ENCODE data around the gene COL6A1.

COL6A1 gene

DNA sequence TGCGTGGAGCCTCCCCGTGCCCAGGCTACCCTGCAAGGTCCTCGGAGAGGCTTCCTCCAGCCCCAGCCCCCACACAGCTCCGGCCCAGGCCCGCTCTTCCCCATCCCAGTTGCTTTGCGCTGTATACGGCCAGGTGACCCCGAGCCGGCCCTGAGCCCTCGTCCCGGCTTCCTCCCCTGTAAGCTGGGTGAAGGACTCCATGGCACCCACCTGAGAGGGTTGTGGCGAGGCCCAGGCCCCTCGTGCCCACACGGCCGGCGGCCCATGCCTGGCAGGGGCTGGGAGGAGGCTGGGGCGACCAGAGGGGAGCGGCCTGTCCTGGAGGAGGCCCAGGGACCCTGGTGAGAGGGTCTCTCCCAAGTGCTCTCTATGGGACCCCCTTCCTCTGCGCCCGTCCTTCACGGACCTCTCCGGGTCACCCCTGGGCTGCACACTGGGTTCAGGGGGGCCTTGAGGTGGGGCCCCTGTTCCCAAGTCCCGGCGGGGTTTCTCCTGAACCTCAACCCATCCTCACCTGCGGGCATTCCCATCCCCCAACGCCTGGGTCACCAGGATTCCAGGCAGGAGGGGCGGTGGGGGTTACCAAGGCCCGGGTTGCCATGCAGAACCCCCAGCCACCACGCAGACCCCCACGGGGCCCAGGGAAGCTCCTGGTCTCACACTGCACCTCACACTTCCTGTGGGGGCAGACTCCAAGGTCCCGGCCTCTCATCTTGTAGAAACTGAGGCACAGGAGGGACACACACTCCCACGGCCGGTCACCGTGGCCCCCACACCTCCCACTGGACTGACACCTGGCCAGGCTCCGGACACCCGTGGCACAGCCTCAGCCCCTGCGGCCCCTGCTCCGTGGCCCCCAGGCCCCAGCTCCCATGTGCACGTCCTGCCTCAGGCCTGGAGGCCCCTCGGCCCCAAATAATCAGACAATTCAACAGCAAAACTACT, 25.2 kb downstream of the COL6A1 start:
- DNase-seq = no peak

DNA sequence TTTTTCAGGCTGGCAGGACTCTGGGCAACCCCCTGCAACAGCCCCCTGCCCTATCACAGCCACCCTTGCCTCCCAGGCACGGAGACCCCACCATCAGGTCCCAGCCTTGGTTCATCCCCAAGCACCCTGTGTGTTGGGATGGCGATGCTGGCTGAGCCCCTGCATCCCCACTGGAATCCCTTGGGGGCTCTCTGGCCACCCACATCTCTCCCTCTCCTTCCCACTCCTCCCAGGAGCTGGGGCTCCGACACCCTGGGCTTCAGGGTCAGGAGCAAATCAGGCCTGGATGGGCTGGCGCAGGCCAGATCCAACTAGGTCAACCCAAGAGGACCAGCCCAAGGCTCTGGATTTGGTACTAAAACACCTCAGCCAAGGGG, 25.9 kb downstream of the COL6A1 start:
- no peak for DNase-seq

DNA sequence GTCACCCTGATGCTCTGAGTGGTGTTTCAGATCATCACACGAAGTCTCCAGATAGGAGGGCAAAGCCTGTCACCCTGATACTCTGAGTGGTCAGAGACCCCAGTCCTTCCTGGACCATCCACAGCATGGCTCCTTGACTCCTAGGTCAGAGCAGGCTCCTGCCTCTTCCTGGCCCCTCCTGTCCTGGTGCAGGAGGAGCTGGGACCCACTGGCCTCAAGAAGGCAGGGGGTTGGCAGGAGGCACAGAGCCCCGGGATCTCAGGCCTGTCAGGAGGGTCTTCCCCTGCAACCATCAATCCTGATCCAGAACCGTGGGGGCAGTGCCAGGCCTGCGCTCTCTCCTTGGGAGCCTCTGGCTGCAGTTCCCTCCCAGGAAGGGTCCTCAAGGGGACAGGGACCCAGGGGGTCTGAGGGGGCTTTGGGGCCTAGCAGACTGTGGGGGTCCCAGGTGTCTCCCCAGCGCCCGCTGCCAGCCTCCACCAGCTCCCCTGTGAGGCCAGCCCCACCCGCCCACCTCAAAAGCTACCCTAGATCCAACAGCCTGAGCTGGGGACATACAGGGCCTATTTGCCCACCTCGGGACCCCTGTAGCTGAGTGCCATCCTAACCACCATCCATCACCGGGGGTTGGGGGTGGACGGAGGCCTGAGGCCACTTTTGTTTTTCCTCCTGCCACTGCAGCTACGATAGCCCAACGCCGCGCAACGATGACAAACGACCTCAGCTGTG, 27.5 kb downstream of the COL6A1 start:
- no peak for DNase-seq

DNA sequence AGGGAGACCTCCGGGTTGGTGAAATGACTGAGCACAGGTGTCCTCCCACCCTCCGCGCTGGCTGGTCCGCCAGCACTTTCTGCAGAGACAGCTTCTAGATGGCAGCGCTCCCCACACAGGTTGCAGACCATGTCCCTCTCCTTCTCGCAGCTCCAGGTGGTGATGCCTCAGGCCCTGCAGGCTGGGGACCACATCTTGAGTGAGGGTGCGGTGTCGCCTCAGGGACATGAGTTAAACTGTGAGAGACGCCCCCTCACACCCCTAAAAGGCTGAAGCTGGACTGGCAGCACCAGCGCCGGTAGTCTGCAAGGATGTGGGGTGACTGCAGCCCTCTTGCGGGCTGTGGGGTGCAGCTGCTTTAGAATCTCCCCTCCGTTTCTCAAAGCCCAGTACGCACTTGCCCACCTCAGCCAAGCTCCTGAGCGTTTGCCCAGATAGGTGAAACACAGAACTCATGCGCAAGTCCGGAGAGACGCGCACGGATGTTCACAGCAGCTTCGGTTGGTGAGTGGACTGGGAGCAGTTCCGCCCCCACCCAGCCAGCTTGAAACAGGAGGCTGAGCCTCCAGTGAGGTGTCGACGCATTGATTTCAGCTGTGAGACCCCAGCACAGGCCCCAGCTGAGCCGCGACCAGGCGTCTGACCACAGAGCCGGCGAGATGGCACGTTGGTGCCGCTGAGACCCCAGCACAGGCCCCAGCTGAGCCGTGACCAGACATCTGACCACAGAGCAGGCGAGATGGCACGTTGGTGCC, 28.6 kb downstream of the COL6A1 start:
- no peak for DNase-seq

DNA sequence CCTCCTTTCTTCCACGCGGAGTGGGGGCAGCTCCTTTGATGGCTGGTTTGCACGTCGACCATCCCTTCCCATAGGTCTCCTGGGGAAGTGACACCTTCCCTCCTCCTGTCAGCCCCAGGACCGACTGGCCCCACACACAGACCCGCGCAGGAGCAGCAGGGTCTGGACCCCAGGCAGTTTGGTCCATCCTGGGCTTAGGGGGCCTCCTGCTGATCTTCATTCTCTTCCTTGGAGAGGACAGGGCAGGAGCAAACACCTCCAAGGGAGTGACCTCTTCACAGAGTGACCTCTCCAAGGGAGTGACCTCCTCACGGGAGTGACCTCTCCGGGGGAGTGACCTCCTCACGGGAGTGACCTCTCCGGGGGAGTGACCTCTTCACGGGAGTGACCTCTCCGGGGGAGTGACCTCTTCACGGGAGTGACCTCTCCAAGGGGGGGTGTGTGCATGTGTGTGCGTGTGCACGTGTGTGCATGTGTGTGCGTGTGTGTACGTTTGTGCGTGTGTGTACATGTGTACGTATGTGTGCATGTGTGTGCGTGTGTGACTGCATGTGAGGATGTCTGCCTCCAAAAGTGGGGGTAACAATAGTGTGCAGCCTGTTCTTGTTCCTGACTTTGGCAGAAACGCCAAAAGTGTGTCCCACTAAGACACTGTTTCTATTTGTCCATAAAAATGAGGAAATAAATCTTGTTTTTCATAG, 29.8 kb downstream of the COL6A1 start:
- DNase-seq = no peak

DNA sequence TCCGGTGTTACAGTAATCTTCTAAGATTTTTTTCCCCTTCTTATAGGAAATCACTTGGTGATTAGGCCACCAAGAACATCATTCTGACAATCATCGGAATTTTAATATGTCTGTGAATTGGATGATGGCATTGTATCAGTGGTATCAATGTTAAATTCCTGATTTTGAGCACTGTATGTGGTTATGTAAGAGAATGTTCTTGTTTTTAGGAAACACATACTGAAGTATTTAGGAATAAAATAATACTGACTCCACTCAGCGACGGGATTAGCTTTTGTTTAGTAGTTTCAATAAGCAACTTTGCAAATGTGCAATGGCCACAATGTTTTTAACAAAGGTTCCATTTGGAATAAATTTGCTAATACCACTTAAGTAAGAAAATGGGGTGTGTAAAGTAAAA, 30.6 kb downstream of the COL6A1 start:
- DNase-seq = no peak

DNA sequence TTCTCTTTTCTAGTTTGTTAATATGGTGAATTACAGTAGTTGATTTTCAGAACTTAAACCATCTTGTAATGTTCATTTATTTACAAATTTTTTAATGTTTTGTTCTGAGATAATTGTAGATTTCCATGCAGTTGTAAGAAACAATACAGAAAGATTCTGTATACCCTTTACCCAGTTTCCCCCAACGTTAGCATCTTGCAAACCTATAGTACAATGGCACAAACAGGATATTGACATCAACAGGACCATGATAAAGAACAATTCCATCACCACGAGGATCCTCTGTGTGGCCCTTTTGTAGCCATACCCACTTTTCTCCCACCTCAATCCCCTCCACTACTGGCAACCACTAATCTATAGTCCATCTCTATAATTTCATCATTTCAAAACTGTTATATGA, 33.3 kb downstream of the COL6A1 start:
- DNase-seq = no peak

DNA sequence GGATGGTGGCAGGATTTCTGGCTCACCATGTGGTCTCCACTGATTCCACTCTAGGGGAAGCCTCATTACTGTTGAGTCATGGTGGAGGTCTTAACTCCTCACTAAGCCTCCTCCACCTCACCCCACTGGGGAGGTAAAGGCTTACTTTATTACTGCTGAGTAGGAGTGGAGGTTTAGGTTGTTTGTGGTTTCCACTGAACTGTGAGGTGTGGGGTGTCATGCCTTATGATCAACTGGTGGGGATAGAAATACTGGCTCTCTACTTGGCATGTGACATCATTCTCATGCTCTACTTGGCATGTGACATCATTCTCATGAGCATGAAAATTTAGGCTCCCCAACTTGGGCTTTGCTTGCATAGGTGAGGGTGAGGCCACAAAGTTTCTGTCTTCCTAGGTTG, 35.6 kb downstream of the COL6A1 start:
- DNase-seq = no peak

DNA sequence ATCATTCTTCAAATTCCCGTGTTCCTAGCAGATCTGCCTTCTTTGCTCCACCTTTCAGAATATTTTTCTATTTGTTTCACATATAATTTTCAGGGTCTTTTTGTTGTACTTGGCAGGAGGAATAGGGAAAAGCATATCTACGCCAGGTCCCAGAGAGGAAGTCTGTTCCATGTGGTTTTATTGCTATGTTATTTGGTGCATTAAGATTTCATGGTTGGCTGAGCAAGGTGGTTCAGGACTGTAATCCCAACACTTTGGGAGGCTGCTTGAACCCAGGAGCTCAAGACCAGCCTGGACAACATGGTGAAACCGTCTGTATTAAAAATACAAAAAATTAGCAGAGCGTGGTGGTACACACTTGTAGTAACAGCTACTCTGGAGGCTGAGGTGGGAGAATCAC, 36.1 kb downstream of the COL6A1 start:
- DNase-seq = no peak

DNA sequence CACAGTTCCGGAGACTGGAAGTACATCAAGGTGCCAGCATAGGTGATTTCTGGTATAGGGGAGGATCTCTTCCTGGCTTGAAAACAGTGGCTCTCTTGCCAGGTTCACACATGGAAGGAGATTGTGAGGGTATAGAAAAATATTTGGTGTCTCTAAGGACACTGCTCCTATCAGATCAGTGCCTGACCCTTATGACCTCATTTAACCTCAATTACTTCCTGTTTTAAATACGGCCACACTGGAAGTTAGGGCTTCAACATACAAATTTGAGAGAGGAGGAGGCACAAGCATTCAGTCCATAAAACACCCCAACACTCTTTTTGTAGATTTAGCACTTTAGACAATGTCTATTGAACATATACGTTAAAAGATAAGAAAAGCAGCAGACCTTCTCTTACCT, 37.0 kb downstream of the COL6A1 start:
- no peak for DNase-seq

DNA sequence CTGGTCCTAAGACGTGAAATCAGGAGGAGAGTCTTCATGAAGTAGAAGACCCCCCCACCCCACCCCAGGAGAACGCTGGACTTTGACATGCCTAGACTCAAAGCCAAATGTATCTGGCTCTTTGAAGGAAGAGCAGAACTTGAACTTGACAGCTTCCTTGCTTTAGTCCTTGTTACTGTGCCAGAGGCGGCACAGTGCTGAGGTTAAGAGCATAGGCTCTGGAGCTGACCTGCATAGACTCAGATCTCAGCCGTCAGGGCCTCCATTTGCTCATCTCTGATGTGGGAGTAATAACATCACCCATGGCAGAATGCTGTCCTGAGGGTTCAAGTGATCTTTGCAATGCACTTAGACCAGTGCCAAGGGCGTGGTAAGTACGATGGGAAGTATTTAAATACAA, 39.0 kb downstream of the COL6A1 start:
- no peak for DNase-seq

DNA sequence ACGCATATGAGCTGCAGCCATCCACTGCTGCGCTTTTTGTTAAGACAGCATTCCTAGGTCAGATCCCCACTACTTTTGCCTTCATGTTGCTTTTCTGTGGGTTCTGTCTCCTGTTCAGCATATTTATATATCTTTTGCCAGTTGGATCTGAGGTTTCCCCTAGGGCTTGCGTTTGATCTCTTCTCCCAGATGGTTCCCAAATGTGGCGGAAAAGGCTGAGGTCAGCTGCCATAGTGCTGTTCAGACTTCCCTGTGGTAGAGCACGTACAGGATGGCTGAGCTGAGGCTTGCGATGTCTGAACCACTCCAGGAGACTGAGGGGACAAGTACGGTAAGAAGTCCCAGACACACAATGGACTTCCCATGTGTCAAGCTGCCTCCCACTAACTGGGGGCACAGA, 39.8 kb downstream of the COL6A1 start:
- no peak for DNase-seq

DNA sequence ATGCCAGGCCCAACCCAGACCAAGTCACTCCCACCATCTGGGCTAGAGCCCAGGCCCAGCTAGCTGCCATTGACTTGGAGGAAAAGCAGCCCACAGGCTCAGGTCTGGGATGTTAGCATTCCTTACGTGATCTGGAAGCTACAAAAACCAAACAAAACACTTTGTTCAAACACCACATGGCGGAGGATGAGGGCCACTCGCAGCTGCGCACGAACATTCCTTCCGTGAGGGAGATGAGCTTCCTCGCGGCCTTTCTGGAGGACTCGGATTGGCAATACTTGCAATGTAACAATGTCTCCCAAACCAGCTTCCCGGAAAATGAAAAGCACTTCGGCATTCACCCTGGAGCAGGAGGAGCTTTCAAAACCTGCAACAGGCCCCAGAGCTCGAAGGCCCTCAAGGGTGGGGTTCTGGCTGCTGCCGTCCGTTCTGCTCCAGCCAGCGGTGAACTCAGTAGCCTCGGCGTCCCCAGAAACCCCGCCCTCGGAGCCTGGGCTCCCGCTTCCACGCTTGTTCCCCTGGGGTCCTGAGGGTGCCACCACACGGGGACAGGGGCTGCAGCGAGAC, 40.5 kb downstream of the COL6A1 start:
- DNase-seq = no peak

DNA sequence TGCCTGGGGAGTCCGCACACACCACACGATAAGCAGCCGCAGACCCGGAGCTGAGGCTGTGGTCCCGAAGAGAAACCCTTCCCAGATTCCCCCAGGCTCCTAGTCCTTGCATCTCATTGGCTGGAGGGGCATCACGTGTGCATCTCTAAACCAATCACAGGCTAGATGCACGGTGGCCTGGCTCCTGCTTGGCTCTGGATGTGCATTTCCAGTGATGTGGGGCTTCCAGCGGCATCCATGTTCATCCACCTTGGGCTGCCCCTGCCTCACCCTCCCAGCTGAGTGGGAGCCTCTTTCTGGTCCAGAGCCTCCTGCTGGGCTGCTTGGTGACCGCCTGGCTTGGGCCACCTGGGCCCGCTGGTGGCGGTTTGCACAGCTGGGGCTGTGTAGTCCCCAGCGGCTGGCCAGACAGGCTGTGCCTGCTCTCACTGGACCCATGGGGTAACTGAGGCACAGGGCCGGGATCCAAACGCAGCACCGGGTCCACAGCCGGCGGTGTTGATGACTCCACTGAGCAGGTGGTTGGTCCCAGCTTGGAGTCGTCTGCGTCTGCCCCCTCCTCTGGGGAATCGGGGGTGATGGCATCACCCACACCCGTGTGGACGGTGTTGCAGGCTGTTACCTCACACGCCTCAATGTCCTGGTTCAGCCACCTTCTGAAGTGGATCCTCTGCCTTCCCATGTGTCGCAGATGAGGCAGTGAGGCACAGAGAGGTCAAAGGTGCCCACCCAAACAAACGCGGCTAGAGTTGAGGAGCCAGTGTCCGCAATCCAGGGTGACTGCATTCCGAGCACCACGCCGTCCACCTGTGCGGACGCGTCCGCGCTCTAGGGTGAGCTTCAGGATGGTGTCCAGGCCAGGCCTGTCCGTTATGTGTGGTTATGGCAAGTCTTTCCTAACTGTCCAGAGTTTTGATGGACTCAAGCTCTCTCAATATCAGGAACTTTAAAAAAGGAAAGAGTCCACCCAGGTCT, 41.3 kb downstream of the COL6A1 start:
- DNase-seq = no peak

DNA sequence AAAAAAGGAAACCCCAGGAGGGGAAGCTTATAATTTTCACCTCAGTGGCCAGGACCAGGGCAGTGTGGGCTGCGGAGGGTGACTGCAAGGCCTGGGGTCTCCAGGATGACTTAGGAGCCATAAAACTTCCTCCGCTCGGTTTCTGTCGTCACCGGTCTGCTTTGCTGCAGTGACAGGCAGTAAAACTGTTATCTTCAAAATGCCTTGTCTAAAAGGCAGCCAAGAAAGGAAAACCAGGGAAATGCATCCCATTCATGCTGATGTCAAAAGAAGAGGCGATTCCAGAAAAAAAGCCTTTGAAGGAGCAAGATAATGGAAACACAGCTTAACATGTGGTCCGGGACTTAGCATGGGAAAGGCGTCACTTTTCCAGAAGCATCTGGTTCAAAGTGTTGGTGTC, 42.0 kb downstream of the COL6A1 start:
- DNase-seq = no peak

DNA sequence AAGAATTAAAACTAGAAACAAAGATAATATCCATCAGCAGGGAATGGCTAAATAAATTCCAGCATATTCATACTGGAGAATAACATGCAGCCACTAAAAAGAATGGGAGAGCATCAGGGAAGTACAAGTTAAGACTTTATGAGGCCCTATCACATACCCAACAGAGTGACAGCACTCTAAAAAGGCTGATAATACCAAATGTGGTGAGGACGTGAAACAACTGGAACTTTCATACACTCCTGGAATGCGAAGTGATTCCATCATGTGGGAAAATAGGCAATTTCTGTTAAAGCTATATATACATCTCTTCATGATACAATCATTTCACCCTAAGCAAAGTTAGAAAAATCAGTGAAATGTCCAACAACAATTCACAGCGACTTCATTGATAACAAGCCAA, 42.6 kb downstream of the COL6A1 start:
- no peak for DNase-seq

DNA sequence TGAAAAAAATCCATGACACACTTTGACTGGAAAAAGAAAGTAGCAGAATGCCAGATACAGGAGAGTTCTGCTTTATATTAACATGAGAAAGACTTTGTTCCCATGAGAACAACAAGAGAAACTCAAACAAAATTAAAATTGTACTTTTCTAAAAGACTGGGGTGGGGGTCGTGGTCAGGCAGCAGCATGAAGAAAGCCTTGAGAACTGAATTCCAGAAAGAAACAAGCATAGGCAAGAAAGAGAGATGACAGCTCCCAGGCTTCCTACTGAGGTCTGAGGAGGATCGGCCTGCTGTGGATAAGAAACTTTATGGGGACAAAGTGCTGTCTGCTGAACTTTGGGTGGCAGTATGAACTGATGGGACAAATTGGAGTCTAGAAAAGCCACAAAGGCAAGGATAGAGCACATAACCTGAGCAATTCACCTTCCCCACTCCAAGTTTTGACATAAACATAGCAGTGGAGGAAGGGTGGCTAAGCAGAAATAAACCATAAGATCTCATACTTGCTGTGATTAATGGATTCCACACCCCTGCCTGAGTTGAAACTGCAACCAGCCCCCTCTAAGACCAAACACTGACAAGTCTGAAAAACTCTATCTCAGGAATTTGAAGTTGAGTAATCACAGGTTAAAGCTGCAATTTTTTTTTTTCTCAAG, 43.7 kb downstream of the COL6A1 start:
- peak; percentile 18 for DNase-seq

DNA sequence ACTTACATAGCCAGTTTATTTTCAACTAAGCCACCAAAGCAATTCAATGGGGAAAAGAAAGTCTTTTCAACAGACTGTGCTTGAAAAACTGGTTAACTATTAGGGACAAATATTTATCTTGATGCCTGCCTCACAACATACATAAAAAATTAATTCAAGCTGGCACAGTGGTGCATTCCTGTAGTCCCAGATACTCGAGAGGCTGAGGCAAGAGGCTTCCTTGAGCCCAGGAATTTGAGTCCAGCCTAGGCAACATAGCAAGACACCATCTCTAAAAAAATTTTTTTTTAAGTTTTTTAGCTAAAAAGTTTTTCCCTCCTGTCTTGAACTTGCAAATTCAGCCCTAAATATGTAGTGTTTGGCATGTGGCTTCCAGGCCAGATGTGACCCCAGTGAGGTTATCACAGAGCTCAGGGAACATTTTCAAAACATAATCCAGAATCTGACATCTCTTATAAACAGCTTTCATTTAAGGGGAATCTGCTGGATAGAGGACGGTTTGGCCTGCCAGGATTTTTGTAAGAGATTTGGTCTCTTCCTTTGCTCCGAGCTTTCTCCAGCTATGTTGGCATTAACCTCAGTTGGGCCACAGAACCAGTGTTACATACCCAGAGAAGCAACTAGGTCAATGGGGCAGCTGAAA, 46.4 kb downstream of the COL6A1 start:
- no peak for DNase-seq

DNA sequence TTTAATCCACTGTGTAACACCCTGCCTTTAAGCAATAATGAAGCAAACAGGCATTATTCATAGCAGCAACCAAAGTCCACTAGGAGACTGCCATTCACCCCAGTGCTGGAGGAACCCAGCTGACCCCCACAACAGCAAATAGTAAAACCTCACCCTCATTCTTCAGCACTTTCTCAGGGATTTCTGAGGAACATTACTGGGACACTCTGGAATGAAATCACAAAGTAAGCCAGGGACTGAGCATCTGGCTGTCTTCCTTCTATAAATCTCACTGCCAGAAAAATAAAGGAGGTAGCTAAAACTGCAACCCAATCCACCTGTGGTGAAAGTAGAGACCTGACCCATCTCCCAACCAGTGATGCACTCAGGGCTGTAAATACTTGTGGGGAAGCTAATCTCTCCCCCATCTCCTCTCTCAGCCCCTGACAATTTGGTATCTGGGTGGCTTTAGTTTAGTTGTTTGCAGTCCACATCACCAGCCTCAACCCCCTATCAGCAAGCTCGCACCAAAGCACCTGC, 47.1 kb downstream of the COL6A1 start:
- DNase-seq = no peak

Measured in stimulated activated CD8-positive, alpha-beta memory T cell treated with anti-CD3 and anti-CD28 coated beads, Interleukin-4, amount 100 ng/mL, for 48 hours (primary cell).